K562 (cell line): ENCODE results near the gene AKAP13.

Experiments used
- CHD4 ChIP-seq: fragments of 200-600 bp; sonication (generic); IDR thresholded peaks from 3 replicates; pipeline ENCODE4 v1.6.1; 2012; ENCODE audit warnings: low read depth, mild to moderate bottlenecking, mixed read lengths, low read length, inconsistent platforms; ENCODE audit not compliant: insufficient read depth, insufficient replicate concordance, poor library complexity, severe bottlenecking
- RFX5 ChIP-seq: IDR thresholded peaks from 2 replicates; pipeline ENCODE4 v1.6.1; 2011; ENCODE audit warnings: low read depth, mild to moderate bottlenecking, improper control_type of control experiment, low read length
- SMARCC2 ChIP-seq: fragments of 450-650 bp; IDR thresholded peaks from 2 replicates; pipeline ENCODE4 v1.6.1; 2017; ENCODE audit warnings: antibody characterized with exemption, moderate library complexity, mild to moderate bottlenecking, low read depth
- TF ChIP-seq, protein P1 (sequence below), 3 experiments: IDR thresholded peaks in 2 of 3; conservative IDR thresholded peaks in 1 of 3; 2 replicates each; pipeline ENCODE4 v1.5.1; 2011 to 2012; ENCODE audit warnings: low read length in 3 of 3, mild to moderate bottlenecking in 3 of 3, control low read depth in 2 of 3, improper control_type of control experiment in 1 of 3, inconsistent platforms in 1 of 3, low read depth in 1 of 3, mixed read lengths in 1 of 3, moderate library complexity in 1 of 3; ENCODE audit not compliant: insufficient read depth in 2 of 3
- TF ChIP-seq, protein P2 (sequence below): sonication (generic); formaldehyde crosslinking; IDR thresholded peaks from 2 replicates; pipeline ENCODE4 v1.8.0; 2022; ENCODE audit warnings: missing genetic modification reagents, mild to moderate bottlenecking, borderline replicate concordance
- TF ChIP-seq, protein P3 (sequence below): sonication (generic); formaldehyde crosslinking; IDR thresholded peaks from 2 replicates; pipeline ENCODE4 v1.8.1; 2023; ENCODE audit warnings: mild to moderate bottlenecking, missing genetic modification reagents
- TF ChIP-seq, protein P4 (sequence below): sonication (generic); formaldehyde crosslinking; IDR thresholded peaks from 2 replicates; pipeline ENCODE4 v1.8.0; 2022; ENCODE audit warnings: missing genetic modification reagents, mild to moderate bottlenecking, borderline replicate concordance
- TF ChIP-seq, protein P5 (sequence below), 2 experiments: IDR thresholded peaks; 2 replicates each; pipeline ENCODE4 v1.6.1; 2012; ENCODE audit warnings: improper control_type of control experiment in 2 of 2, low read depth in 2 of 2, low read length in 2 of 2, borderline replicate concordance in 1 of 2

DNA sequence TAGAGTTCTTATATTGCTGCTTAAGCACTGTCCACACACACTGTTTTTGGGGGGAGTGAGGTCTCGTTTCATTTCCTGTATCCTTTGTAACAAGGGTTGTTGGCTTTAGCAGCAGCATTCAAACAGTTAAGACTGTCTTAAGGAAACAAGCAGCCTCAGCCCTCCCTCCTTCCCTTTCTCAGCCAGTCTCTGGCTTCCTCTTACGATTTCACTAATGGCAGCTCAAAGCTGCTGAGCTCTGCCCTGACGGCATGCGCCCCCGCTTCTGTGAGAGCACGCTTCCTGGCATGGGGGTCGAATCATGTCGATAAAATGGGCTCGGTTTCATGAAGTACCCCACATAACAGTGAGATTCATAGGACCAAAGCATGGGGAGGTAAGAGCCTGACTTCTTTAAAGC, 309.3 kb downstream of the AKAP13 start:
- TF ChIP-seq SMARCC2 (no peak), CHD4 (no peak), RFX5 (no peak)
- TF ChIP-seq, protein P1, sequence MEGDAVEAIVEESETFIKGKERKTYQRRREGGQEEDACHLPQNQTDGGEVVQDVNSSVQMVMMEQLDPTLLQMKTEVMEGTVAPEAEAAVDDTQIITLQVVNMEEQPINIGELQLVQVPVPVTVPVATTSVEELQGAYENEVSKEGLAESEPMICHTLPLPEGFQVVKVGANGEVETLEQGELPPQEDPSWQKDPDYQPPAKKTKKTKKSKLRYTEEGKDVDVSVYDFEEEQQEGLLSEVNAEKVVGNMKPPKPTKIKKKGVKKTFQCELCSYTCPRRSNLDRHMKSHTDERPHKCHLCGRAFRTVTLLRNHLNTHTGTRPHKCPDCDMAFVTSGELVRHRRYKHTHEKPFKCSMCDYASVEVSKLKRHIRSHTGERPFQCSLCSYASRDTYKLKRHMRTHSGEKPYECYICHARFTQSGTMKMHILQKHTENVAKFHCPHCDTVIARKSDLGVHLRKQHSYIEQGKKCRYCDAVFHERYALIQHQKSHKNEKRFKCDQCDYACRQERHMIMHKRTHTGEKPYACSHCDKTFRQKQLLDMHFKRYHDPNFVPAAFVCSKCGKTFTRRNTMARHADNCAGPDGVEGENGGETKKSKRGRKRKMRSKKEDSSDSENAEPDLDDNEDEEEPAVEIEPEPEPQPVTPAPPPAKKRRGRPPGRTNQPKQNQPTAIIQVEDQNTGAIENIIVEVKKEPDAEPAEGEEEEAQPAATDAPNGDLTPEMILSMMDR (IDR thresholded peaks at IDR 0.05 in 2 of 3, conservative IDR thresholded peaks at IDR 0.05 in 1 of 3; ENCODE audit: insufficient read depth in 2 of 3, low read depth in 1 of 3, low read length in 3 of 3): no peak
- TF ChIP-seq, protein P2, sequence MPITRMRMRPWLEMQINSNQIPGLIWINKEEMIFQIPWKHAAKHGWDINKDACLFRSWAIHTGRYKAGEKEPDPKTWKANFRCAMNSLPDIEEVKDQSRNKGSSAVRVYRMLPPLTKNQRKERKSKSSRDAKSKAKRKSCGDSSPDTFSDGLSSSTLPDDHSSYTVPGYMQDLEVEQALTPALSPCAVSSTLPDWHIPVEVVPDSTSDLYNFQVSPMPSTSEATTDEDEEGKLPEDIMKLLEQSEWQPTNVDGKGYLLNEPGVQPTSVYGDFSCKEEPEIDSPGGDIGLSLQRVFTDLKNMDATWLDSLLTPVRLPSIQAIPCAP (CRISPR knock-in tag): no peak
- TF ChIP-seq, protein P3, sequence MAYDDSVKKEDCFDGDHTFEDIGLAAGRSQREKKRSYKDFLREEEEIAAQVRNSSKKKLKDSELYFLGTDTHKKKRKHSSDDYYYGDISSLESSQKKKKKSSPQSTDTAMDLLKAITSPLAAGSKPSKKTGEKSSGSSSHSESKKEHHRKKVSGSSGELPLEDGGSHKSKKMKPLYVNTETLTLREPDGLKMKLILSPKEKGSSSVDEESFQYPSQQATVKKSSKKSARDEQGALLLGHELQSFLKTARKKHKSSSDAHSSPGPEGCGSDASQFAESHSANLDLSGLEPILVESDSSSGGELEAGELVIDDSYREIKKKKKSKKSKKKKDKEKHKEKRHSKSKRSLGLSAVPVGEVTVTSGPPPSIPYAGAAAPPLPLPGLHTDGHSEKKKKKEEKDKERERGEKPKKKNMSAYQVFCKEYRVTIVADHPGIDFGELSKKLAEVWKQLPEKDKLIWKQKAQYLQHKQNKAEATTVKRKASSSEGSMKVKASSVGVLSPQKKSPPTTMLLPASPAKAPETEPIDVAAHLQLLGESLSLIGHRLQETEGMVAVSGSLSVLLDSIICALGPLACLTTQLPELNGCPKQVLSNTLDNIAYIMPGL (CRISPR knock-in tag): no peak
- TF ChIP-seq, protein P4, sequence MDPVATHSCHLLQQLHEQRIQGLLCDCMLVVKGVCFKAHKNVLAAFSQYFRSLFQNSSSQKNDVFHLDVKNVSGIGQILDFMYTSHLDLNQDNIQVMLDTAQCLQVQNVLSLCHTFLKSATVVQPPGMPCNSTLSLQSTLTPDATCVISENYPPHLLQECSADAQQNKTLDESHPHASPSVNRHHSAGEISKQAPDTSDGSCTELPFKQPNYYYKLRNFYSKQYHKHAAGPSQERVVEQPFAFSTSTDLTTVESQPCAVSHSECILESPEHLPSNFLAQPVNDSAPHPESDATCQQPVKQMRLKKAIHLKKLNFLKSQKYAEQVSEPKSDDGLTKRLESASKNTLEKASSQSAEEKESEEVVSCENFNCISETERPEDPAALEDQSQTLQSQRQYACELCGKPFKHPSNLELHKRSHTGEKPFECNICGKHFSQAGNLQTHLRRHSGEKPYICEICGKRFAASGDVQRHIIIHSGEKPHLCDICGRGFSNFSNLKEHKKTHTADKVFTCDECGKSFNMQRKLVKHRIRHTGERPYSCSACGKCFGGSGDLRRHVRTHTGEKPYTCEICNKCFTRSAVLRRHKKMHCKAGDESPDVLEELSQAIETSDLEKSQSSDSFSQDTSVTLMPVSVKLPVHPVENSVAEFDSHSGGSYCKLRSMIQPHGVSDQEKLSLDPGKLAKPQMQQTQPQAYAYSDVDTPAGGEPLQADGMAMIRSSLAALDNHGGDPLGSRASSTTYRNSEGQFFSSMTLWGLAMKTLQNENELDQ (CRISPR knock-in tag): no peak
- TF ChIP-seq, protein P5, sequence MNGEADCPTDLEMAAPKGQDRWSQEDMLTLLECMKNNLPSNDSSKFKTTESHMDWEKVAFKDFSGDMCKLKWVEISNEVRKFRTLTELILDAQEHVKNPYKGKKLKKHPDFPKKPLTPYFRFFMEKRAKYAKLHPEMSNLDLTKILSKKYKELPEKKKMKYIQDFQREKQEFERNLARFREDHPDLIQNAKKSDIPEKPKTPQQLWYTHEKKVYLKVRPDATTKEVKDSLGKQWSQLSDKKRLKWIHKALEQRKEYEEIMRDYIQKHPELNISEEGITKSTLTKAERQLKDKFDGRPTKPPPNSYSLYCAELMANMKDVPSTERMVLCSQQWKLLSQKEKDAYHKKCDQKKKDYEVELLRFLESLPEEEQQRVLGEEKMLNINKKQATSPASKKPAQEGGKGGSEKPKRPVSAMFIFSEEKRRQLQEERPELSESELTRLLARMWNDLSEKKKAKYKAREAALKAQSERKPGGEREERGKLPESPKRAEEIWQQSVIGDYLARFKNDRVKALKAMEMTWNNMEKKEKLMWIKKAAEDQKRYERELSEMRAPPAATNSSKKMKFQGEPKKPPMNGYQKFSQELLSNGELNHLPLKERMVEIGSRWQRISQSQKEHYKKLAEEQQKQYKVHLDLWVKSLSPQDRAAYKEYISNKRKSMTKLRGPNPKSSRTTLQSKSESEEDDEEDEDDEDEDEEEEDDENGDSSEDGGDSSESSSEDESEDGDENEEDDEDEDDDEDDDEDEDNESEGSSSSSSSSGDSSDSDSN (IDR thresholded peaks at IDR 0.05; ENCODE audit: borderline replicate concordance in 1 of 2, low read depth in 2 of 2, low read length in 2 of 2): no peak
